HG03520 (cell line): ENCODE measurements around the gene PDE4B.
A peak's percentile ranks its signal among the peaks of the same experiment; 100 is the strongest.

ENCODE experiments used
- ATAC-seq: cut with Tn5 transposase; IDR thresholded peaks from one replicate; pipeline ENCODE4 v1.9.1; 2021; ENCODE audit warnings: mild to moderate bottlenecking, moderate library complexity; ENCODE audit not compliant: unreplicated experiment

Gene PDE4B

DNA sequence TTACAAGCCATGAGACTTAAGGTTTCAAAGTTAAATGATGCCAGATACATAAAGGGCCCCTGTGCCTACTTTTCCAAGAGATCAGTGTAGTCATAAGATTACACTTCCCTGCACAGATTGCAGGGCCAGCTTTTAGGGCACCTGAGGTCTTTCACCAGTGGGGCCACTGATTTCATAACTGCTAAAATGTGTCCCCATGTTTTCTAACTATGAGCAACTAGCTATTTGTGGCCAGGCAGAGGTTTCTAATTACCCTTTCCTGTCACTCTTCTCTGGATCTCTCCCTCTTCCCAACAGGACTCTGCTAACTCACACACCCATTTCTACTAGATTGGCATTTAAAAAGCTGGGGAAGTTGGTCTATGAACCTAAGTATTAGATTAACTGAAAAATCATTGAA is 534.2 kb downstream of the PDE4B start:
- ATAC-seq = no peak

DNA sequence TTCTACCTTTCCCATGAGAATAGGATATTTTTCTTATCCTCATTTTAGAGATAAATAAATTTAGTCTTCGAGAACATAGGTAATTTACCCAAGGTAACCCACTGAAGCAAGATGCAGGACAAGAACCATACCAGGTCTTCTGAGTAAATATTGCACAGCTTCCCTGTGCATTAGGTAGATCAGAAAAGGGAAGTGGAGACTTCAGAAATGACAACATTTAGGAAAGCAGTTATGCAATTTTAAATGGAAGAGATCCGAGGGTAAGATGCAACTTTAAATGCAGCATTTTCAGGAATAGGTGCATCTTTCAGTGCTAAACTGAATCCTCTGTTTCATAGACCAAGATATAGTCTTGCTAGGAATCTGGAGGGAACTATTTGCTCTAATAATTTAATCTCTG is 534.9 kb downstream of the PDE4B start:
- no peak for ATAC-seq

DNA sequence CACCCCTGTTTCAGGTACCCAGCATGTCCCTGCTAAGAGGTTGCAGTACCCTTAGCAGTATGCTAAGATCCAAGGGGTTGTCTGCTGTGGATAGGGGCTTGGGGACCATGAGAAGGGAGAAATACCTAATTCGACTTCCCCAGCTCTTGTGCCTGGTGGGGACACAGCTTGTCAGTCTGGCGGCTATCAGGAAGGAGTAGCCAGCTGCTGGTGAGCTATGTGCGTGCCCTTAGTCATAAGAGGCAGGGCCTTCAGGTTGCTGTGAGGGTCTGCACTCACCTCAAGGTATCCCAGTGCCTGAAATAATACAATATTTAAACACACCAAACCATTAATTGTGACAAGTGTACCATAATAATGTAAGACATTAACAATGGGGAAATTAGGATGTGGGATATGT is 536.2 kb downstream of the PDE4B start:
- no peak for ATAC-seq

DNA sequence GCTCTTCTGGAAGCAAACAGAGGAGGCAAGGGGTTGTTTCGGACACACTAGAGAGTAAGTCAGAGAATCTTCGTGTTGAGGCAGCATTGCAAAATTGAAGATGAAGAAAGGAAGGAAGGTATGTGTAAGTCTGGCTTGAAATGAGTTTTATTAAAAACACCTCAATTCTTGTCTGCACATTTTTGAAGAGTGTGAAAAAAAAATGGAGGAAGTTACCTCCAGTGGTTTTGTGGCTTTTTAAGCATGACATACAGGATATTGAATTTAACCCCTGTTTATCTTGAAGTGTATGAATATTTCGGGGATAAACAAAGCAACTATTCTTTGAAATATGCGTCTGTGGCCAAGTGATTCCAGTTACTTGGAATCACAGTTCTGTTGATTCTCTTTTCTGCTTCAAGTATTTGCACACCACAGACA is 538.0 kb downstream of the PDE4B start:
- no peak for ATAC-seq

DNA sequence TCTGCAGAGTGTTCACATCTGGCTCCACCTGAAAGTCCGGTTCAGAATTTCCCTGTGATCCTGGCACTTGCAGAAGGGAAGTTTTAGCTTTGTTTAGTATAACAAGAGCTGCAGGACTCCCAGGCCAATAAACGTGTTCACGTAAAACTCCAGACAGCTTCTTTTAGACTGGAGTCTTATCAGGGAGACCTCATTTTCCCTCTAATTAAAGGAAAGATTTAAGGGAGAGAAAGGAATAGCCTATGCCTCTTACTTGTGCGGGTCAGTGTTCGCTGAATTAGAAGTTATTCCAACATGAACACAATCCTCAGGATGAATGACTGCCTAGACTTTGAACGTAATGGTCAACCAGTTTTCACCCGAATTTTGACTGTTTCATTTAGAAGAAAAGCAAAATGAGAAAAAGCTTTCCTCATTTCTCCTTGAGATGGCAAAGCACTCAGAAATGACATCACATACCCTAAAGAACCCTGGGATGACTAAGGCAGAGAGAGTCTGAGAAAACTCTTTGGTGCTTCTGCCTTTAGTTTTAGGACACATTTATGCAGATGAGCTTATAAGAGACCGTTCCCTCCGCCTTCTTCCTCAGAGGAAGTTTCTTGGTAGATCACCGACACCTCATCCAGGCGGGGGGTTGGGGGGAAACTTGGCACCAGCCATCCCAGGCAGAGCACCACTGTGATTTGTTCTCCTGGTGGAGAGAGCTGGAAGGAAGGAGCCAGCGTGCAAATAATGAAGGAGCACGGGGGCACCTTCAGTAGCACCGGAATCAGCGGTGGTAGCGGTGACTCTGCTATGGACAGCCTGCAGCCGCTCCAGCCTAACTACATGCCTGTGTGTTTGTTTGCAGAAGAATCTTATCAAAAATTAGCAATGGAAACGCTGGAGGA is 539.2 kb downstream of the PDE4B start:
- no peak for ATAC-seq

DNA sequence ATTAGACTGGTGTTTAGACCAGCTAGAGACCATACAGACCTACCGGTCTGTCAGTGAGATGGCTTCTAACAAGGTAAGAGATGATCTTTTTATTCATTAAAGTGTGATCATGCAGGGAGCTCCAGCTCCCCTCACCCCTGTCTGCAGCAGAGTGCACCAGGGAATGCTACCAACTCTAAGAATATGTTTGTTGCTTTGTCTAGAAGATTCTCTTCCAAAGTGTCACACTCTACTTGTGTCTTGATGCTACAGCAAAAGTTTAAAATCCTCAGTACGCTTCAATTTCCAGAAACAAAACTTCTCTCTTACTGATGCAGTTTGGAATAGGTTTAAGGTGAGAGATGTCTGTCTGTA is 539.8 kb downstream of the PDE4B start:
- ATAC-seq = no peak

DNA sequence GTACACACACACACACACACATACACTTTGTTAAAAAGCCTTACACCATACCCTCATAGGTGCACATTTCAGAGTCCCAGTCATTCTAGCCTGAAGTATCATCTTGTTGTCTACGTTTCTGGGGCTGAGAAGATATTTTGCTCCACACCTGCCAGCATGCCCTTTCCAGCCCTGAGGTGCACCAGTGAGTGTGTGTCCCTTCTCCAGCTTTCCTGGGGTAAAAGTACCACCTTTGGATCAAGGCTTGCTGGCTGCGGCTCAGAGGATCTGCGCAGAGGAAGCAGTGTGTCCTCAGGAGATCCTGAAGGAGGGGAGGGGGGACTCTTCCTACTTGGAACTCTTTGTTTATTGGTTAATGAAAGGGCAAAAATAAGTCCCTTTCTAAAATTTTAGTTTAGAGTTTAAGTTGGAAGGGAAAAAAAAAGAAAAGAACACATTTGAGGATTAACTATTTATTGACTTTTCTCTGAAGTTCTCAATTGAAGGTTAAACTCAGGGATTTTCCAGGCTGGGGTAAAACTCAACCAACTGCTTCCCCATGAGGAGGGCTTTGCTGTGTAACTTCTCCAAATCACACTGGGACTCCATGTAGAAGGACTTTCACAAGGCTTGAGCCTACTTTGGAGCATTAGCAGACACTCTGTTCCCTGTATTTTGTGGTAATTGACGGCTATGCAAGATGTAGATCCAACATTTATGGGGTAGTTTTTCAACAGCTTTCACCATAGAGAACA is 540.9 kb downstream of the PDE4B start:
- no peak for ATAC-seq

DNA sequence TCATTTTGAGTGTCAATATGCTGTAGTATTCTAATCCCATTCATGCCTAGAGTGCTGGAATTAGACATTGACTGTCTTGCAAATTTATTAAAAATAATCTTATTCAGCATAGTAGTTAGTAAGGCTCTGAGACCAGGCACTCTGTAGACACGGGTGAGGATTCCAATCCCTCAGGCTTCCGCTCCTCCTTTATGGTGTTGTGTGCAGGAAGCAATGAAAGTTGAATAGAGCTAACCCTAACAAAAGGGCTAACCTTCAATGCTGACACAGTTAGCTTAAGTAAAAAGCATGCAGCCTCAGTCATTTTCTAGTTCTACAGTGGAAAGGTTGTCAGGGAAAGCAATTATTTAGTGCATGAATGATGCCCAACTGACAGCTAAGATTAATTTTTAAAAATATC is 541.6 kb downstream of the PDE4B start:
- no peak for ATAC-seq

DNA sequence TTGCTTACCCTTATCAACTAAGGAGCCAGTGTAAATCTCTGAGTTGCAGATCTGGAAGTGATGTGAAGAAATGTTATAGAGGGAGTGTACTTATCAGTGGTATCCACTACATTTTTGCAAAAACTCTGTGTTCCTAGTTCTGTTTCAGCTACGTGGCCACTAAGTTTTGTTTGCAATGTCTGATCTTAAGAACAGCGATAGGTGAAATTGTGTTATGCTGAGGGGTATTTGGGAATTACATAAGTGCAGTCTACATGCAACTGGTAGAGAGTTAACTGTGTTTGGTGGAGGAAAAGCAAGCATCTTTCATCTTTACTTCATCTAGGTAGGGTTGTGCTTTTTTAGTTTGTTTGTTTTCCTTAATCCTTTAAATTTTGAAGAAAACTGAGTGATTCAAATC is 542.4 kb downstream of the PDE4B start:
- no peak for ATAC-seq

DNA sequence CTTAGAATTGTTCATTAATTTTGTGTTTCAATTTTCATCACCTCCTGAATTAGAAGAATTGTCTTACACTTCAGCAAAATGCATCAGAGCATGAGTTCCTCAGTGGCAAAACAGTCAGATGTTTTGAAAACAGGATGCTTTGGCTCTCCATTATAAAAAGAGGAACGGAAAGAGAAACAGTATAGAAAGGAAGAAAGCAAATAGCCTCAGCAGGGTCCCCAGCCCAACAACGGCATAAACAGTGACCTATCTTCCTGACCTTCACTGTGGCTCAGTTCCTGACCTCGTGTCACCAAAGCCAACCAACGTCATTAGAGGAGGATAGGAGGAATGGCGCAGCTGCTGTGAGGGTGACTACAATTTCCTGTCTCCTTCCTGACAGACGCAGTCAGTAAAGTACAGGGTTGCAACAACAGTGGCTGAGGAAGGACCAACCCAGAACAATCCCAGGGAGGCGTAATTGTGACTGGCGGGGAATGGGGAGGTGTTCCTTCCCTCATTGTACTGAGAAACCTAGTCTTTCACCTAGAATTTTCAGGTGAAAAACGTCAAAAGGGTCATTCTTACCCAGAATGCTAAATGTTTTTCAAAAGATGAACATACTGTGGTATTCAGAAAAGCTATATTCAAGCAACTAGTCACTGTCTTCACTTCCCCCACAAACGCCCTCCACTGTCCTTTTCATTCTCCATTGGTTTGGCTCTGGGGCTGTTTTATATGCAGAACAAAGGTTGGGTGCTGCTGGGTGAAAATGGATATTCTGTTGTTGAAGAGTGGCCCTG is 543.4 kb downstream of the PDE4B start:
- ATAC-seq = peak; percentile 88

DNA sequence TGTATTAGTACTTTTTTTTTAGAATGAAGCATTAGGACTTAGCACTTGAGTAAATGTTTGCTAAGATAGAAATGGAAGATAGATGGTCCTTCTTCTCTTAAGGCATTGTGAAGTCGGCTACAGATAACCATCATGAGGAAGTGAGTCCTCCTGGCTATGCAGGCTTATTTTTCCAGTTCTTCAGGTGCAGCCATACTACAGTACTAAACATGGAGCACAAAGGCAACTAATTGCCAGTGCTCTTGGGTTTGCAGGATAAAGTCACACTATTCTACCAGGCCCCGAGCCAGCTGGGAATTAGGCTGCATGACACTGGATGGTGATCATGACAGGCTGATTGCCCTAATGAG is 543.9 kb downstream of the PDE4B start:
- no peak for ATAC-seq

DNA sequence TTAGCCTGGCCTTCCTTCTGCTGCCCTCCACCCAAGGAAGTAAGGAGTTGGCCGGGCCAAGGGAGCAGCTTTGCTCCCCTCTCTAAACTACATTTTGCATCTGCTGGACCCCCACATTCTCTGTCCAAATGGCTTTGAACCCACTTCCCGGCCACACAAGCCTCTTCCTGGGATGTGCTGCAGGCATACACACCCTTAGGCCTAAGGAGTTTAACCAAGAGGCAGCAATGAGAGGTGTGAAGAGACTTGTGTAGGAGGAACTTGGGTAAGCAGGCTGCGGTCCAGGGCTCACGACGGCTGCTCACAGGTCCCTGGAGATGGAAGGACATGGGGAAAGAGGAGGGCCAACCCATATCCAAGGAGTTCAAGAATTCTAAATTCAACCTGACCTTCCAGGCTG is 544.6 kb downstream of the PDE4B start:
- ATAC-seq = no peak

DNA sequence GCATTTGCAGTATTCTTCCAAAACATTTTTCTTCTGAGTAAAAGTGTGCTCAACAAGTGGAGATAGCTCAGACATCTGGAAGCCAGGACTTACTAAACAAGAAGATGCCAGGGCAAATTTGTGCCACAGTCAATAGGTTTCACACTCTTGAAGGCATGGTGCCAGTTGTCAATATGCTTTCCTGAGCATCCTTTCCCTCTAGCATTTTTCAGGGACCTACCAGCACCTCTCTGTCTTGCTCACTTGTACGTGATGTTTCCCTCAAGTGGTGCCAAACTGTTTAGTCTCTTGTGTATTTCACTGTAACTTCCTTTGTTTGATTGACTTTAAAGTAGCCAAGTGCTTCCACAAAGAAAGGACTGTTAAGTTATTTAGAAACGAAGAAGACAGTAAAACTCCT is 547.2 kb downstream of the PDE4B start:
- no peak for ATAC-seq

DNA sequence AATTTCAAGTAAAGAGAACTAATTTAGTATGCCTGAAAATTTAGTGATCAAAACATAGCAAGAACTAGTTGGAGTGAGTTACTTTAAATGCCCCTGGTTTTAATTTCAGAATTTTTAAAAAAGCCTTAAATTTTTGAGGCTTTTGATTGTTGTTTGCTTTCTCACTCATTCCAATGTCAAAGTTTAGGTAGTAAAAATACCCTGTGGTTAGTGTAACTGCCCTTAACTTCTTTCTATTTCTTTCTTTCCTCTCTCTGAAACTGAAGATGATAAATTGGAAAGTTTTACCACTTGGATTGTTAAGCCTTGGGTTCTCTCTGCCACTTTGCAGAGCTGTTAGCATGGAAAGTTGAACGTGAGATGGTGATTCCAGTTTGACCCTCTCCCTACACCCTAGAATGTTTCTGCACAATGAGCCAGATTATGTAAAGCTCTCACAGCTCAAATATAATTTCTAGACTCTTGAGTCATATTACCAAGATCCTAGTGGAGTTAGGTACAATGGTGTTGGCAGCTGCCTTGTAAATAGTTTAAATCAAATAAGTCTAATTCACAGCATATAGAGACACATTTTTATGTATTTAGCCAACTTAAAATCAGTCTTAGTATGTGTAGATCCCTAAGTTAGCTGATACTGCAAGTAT is 548.9 kb downstream of the PDE4B start:
- ATAC-seq = no peak

DNA sequence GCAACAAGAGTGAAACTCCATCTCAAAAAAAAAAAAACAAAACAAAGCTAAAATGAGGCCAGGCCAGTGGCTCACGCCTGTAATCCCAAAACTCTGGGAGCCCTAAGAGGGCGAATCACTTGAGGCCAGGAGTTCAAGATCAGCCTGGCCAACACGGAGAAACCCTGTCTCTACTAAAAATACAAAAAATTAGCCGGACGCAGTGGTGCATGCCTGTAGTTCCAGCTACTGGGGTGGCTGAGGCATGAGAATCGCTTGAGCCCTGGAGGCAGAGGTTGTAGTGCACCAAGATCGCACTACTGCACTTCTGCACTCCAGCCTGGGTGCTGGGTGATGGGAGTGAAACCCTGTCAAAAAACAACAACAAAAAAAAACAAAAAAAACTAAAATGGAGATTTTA is 550.0 kb downstream of the PDE4B start:
- no peak for ATAC-seq

DNA sequence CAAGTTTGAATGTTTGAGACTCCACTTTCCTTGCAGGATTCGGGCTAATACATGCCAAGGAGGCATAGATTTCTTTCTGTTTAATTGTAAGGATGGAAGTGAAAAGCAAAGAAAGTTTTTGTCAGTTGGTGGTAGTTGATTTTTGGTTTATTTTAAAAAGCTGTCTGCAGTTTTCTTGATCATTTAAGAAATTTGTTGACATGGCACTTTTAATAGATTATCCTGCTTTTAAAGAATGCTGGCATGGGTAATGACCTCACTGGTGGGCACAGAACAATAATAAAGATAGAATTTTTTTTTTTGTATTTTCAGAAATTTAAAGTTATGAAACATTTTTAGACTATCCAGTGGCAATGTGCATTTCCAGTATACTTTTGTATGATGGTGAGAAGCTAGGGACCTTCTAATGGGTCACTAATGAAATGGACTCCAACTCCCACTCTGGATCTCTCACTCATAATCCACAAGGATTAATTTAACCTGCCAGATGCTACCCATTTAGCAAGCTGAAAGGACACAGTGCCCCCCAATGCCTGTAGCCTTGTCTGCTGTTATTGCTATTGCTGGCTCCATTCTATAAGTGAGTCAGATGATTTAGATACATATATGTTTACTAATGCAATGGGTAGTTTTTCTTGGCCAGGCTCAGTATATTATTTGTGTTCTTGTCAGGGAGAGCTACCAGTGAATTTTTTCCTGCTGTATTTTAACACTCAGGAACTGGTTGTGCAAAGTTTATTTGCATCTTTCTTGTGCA is 551.1 kb downstream of the PDE4B start:
- no peak for ATAC-seq

DNA sequence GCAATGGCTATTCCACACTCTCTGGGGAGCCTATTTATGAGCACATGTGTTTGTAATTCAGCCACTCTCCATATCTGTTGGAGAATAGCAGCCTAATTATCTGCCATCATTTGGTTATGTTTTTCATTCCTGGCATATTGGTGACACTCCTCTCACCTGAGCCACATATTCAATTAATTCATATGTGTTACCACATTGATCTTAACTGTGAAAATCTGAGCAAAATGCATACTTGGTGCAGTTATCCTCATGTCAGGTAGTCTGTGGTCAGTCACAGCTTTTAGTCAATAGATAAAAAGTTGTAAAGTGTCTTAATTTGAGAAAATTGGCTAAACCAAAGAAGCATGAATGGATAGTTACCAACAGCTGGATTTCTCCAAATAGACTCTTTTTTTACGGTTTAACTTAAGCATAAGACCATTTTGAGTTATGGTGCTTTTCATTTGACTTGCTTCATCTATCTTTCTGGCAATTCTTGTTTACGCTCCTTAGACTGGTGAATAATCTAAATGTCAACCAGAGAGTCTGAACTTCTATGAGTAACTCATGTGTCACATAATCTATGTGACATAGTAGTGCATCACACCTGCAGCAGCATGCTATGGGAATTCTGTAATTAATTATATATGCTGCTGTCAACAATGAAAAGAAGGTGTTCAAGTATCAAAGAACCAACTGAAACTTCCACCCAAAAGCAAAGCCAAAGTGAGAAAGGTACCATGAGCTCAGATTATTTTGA is 553.5 kb downstream of the PDE4B start:
- ATAC-seq = no peak

DNA sequence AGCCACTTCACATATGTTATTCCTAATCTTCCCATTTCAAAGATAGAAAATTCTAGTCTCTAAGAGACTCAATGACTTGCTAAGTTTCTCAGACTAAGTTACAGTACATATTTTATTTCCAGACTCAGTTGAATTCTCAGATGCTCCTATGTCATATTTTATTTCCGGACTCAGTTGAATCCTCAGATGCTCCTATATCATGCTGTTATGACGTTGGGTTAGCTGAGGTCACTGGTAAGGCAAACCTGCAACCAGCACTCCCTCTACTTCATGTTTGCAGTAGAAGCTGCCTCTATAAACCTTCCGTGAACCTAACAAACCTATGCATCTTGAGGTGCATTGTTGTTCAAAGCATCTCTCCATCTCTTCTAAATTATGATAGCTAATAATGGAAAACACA is 554.2 kb downstream of the PDE4B start:
- no peak for ATAC-seq

DNA sequence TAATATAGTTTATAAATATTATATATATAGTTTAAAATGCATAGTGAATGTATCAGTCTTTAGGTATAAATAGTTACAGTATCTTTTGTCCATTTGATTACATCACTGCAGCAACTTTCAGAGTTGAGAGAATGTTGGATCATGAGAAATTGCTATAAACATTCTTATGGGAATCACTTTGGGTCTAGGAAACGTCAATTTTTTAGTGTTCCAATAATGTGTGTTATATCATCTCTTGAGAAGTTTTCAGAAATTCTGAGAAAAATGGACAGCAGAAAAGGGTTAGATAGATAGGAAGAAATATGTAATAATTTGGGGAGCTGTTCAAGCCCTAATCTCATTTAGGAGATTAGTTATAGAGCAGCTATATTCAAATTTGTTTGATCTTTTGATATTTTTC is 556.1 kb downstream of the PDE4B start:
- ATAC-seq = no peak

DNA sequence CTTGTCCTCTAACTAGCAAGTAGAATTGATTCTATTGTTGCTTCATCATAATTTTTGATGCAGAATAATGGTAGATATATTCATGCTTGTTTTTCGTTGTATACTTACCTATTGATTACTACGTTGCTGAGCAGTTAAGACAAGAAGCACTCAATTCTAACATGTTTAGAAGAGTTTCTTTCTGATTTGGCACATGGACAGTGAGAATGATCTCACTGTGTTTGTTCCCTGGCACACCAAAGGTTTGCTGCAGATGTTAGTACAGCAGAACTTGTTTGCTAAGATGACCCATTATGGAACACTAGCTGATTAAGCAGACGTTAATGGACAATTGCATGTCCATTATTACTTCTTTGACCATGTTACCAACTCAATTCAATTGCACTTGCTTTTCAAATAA is 556.5 kb downstream of the PDE4B start:
- ATAC-seq = no peak
